ENCODE results near the gene CHPF. TPM values are rescaled to one million over a fixed set of nuclear protein-coding genes. Genes with fewer than 3 reads are reported as not detected.

Gene CHPF
- total and polyA plus RNA-seq, 2 donors (not counting 1 experiment from before 2014, with no cell fraction given): 35.8 to 58.8 TPM

DNA sequence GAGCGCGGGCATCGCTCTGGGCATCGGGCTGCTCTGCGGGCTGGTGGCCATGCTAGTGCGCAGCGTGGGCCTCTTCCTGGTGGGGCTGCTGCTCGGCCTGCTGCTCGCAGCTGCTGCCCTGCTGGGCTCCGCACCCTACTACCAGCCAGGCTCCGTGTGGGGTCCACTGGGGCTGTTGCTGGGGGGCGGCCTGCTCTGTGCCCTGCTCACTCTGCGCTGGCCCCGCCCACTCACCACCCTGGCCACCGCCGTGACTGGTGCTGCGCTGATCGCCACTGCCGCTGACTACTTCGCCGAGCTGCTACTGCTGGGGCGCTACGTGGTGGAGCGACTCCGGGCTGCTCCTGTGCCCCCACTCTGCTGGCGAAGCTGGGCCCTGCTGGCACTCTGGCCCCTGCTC, 4.0 kb upstream of the CHPF start:
- Histone ChIP-seq H3K9me3 (ENCODE audit: control insufficient read depth, insufficient read depth, low read depth, low read length) (no peaks in the 10 kb centered on the region), H3K27me3 (ENCODE audit: control insufficient read depth, insufficient read depth, low read length) (peaks cover 6% of the 10 kb centered on the region), H3K9ac (ENCODE audit: insufficient read depth, low read length) (no peak overlapping the region), H3K79me2 (ENCODE audit: control insufficient read depth, insufficient read depth, low read length) (no peaks in the 10 kb centered on the region), H2AFZ (ENCODE audit: low read length) (no peak overlapping the region), H3K4me3 (replicated peaks in 1 of 4; ENCODE audit: control extremely low read depth in 1 of 4, insufficient read depth in 1 of 4, low read depth in 3 of 4, low read length in 4 of 4) (no peak overlapping the region), H3K36me3 (ENCODE audit: control insufficient read depth, insufficient read depth, low read length) (no peaks in the 10 kb centered on the region), H3K4me2 (ENCODE audit: extremely low read depth, insufficient read depth, low read length) (no peak overlapping the region), H4K20me1 (ENCODE audit: control insufficient read depth, extremely low read depth, insufficient read depth, low read length) (no peaks in the 10 kb centered on the region), H3K4me1 (ENCODE audit: control insufficient read depth, extremely low read depth, insufficient read depth, low read length) (peaks cover 3% of the 10 kb centered on the region), H3K27ac (ENCODE audit: insufficient read depth, low read length) (no peak overlapping the region)
- TF ChIP-seq, protein P1, sequence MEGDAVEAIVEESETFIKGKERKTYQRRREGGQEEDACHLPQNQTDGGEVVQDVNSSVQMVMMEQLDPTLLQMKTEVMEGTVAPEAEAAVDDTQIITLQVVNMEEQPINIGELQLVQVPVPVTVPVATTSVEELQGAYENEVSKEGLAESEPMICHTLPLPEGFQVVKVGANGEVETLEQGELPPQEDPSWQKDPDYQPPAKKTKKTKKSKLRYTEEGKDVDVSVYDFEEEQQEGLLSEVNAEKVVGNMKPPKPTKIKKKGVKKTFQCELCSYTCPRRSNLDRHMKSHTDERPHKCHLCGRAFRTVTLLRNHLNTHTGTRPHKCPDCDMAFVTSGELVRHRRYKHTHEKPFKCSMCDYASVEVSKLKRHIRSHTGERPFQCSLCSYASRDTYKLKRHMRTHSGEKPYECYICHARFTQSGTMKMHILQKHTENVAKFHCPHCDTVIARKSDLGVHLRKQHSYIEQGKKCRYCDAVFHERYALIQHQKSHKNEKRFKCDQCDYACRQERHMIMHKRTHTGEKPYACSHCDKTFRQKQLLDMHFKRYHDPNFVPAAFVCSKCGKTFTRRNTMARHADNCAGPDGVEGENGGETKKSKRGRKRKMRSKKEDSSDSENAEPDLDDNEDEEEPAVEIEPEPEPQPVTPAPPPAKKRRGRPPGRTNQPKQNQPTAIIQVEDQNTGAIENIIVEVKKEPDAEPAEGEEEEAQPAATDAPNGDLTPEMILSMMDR (conservative IDR thresholded peaks at IDR 0.05 in 1 of 2, IDR thresholded peaks at IDR 0.05 in 1 of 2; ENCODE audit: low read depth in 1 of 2, low read length in 2 of 2): no peak
- no peak for TF ChIP-seq EZH2 (IDR thresholded peaks at IDR 0.05; ENCODE audit: low read length, missing control alignments)
- no peak for DNase-seq (ENCODE audit: low read depth in 2 of 2)

DNA sequence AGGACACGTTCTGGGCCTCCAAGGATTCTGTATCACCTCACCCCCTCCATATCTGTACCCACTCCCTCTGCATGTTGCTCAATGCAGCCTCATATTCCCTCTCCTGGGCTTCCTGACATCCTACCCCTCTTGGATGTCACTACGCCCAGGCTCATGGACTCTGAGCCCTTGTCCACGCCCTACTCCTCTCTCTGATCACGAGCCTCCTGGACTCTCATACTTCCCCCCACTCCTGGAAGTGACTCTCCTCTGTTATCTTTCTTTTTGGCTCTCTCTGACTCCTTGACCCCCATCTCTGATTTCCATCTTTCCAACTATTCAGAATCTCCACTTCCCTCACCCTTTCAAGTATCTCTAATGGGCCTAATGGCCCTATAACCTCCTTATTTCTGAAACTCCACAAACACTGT, 2.3 kb upstream of the CHPF start:
- DNase-seq (ENCODE audit: low read depth in 2 of 2): no peak
- Histone ChIP-seq H3K4me1 (ENCODE audit: control insufficient read depth, extremely low read depth, insufficient read depth, low read length) (peaks cover 5% of the 10 kb centered on the region), H3K4me2 (ENCODE audit: extremely low read depth, insufficient read depth, low read length) (no peak overlapping the region), H4K20me1 (ENCODE audit: control insufficient read depth, extremely low read depth, insufficient read depth, low read length) (no peaks in the 10 kb centered on the region), H3K27ac (ENCODE audit: insufficient read depth, low read length) (no peak overlapping the region), H3K9me3 (ENCODE audit: control insufficient read depth, insufficient read depth, low read depth, low read length) (no peaks in the 10 kb centered on the region), H3K9ac (ENCODE audit: insufficient read depth, low read length) (no peak overlapping the region), H3K79me2 (ENCODE audit: control insufficient read depth, insufficient read depth, low read length) (peaks cover 4% of the 10 kb centered on the region), H3K36me3 (ENCODE audit: control insufficient read depth, insufficient read depth, low read length) (peaks cover 8% of the 10 kb centered on the region), H3K27me3 (ENCODE audit: control insufficient read depth, insufficient read depth, low read length) (no peaks in the 10 kb centered on the region), H3K4me3 (replicated peaks in 1 of 4; ENCODE audit: control extremely low read depth in 1 of 4, insufficient read depth in 1 of 4, low read depth in 3 of 4, low read length in 4 of 4) (no peak overlapping the region), H2AFZ (ENCODE audit: low read length) (no peak overlapping the region)
- TF ChIP-seq EZH2 (IDR thresholded peaks at IDR 0.05; ENCODE audit: low read length, missing control alignments): no peak
- TF ChIP-seq, protein P1 (conservative IDR thresholded peaks at IDR 0.05 in 1 of 2, IDR thresholded peaks at IDR 0.05 in 1 of 2; ENCODE audit: low read depth in 1 of 2, low read length in 2 of 2): no peak

DNA sequence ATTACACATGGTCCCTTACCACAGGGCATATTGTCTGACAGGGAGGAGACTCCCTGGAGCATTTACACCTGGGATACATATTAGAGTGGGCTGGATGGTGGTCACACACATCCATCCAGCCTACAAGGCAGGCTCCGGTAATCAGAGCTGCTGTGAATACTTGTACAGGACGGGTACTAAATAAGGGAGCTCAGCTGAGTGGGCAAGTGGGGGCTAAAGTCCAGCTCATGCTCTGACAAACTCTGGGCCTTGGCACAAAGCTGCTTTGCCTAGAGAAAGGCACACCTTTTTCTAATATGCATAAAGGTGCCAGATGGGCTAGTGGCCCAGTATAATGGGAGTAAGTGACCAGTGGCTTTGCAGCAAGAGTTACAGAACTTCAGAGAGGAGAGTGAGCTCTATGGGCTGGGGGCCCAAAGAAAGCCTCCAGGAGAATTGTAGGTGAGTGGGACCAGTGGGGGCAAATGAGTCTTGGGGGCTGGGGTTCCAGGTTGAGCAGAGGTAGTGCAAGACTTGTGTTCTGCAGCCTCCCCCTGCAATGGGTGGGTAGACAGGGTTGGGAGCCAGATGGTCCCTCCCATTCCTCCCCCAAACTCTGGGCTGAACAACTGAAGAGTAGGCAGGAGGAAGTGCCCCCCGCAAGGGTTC, 1.8 kb upstream of the CHPF start:
- TF ChIP-seq, protein P1 (conservative IDR thresholded peaks at IDR 0.05 in 1 of 2, IDR thresholded peaks at IDR 0.05 in 1 of 2; ENCODE audit: low read depth in 1 of 2, low read length in 2 of 2): no peak
- TF ChIP-seq EZH2 (IDR thresholded peaks at IDR 0.05; ENCODE audit: low read length, missing control alignments): no peak
- Histone ChIP-seq H3K27ac (ENCODE audit: insufficient read depth, low read length) (no peak overlapping the region), H4K20me1 (ENCODE audit: control insufficient read depth, extremely low read depth, insufficient read depth, low read length) (no peaks in the 10 kb centered on the region), H3K9ac (ENCODE audit: insufficient read depth, low read length) (no peak overlapping the region), H3K4me3 (replicated peaks in 1 of 4; ENCODE audit: control extremely low read depth in 1 of 4, insufficient read depth in 1 of 4, low read depth in 3 of 4, low read length in 4 of 4) (no peak overlapping the region), H3K9me3 (ENCODE audit: control insufficient read depth, insufficient read depth, low read depth, low read length) (no peaks in the 10 kb centered on the region), H3K4me2 (ENCODE audit: extremely low read depth, insufficient read depth, low read length) (no peak overlapping the region), H3K79me2 (ENCODE audit: control insufficient read depth, insufficient read depth, low read length) (peaks cover 4% of the 10 kb centered on the region), H2AFZ (ENCODE audit: low read length) (no peak overlapping the region), H3K36me3 (ENCODE audit: control insufficient read depth, insufficient read depth, low read length) (peaks cover 11% of the 10 kb centered on the region), H3K27me3 (ENCODE audit: control insufficient read depth, insufficient read depth, low read length) (no peaks in the 10 kb centered on the region), H3K4me1 (ENCODE audit: control insufficient read depth, extremely low read depth, insufficient read depth, low read length) (peaks cover 5% of the 10 kb centered on the region)
- no peak for DNase-seq (ENCODE audit: low read depth in 2 of 2)
